ENCODE measurements around the gene CD3E.

The CD3E gene

DNA sequence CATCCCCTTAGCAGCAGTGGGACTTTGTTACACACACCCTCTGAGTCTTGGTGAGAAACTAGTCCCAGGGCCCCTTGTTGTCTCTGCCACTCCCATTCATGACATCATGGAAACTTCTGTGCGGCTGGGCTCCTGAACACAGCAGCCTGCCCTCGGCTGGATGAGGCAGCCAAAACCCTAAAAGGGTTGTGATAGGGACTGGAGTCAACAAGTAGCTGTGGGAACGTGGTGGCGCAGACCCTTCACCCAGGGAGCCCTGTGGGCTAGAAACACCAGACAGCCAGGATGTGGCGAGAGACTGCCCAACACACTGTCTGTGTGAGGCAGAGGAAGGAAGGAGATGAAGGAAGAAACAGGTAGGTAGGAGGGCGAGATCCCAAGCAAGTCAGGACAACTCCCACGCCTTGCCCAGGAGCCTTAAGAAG lies 34.1 kb downstream of the CD3E start:
- H3K27me3 Mint-ChIP-seq = no peaks in the 10 kb centered on the region
- H3K4me1 Mint-ChIP-seq = peaks cover 61% of the 10 kb centered on the region
- peak overlapping the region; percentile 92 for H3K4me3 Mint-ChIP-seq
- peaks cover 27% of the 10 kb centered on the region for H3K36me3 Mint-ChIP-seq
- no peaks in the 10 kb centered on the region for H3K9me3 Mint-ChIP-seq
- H3K27ac Mint-ChIP-seq = peak overlapping the region; percentile 97

DNA sequence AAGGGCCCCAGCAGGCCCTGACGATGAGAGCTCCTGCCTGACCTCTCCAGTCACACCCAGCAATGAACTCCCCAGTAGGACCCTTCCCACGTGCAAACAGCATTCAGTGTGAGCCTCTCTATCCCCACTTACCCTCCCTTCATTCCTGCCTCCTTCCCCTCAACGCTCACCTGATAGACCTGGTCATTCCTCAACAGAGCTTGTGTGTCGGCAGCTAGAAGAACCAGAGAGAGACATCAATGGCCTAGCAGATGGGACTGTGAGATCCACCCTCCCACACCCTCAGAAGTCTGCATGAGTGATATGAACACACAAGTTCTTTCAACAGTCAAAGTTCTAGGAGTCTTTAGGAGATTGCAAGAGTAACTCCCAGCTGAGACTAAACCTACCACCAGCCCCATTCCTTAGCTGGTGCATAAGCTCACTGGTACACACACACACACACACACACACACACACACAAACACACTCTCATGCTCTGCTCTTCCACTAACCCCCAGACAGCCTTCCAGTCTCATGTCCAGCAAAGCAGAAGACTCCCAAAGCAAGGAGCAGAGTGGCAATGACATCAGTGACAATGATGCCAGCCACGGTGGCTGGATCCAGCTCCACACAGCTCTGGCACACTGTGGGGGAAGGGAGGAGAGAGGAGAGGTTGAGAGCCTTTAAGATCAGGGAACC lies 34.9 kb downstream of the CD3E start:
- H3K4me1 Mint-ChIP-seq = peaks cover 58% of the 10 kb centered on the region
- peaks cover 27% of the 10 kb centered on the region for H3K36me3 Mint-ChIP-seq
- no peaks in the 10 kb centered on the region for H3K27me3 Mint-ChIP-seq
- peak overlapping the region; percentile 92 for H3K4me3 Mint-ChIP-seq
- H3K9me3 Mint-ChIP-seq = no peaks in the 10 kb centered on the region
- peak overlapping the region; percentile 97 for H3K27ac Mint-ChIP-seq

DNA sequence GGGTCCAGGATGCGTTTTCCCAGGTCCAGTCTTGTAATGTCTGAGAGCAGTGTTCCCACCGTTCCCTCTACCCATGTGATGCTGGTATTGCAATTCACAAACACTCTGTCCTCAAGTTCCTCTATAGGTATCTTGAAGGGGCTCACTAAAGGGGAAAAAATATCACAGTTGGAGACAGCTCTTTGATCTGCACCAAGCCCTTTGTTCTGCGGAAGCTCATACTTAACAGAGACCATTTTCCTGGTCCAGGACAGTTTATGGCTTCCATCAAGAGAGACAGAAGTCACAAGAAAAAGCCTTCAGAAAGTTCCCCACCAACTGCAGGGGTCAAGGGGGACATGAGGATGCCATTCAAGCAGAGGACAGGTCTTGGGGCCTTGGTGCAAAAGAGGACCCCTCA lies 35.9 kb downstream of the CD3E start:
- Mint-ChIP-seq H3K9me3 (no peaks in the 10 kb centered on the region), H3K27me3 (no peaks in the 10 kb centered on the region), H3K36me3 (peaks cover 29% of the 10 kb centered on the region), H3K4me3 (peak overlapping the region; percentile 92), H3K27ac (peak overlapping the region; percentile 97), H3K4me1 (peaks cover 58% of the 10 kb centered on the region)

DNA sequence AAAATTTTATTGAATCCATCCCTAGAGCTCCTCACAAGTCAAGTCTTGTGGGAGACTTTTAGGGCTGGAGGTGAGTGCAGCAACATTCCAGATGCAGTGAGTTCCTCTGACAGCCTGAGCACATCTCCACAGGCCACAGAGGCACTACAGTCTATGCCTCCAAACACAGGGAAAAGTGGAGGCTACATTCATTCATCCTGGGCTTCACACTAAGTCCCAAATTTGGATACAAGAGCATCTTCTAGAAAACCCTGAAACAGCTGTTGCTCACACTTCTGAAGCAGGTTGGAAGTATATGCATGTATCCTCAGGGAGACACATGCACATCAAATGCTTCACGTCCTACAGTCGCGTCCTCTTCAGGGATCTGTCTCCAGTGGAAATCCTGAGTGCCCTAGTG lies 36.7 kb downstream of the CD3E start:
- peak overlapping the region; percentile 92 for H3K4me3 Mint-ChIP-seq
- H3K36me3 Mint-ChIP-seq = peaks cover 32% of the 10 kb centered on the region
- H3K4me1 Mint-ChIP-seq = peaks cover 60% of the 10 kb centered on the region
- peak overlapping the region; percentile 97 for H3K27ac Mint-ChIP-seq
- no peaks in the 10 kb centered on the region for H3K9me3 Mint-ChIP-seq
- H3K27me3 Mint-ChIP-seq = no peaks in the 10 kb centered on the region

DNA sequence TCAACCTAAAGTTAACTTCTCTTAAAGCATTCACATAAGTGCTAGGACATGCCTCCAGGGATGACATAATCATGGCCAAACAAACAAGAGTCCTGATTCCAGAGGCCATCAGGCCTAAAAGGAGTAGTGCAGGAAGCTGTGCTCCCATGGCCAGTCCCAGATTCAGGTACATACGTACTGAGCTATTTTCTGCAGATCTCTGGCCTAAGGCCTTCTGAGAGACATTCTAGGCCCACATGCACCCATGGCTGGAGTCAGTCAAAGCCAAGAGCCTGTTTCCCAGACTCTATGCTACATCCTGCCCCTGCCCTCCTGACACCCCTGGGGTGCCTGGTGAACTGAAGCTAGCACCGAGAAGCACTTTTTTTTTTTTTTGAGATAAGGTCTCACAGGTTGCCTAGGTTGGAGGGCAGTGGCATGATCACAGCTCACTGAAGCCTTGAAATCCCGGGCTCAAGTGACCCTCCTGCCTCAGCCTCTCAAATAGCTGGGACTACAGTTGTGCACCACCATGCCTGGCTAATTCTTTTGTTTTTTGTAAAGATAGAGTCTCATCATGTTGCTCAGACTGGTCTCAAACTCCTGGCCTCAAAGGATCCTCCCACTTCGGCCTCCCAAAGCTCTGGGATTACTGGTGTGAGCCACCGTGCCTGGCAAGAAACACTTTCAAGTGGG lies 37.4 kb downstream of the CD3E start:
- Mint-ChIP-seq H3K4me3 (peak overlapping the region; percentile 92), H3K27ac (peak overlapping the region; percentile 97), H3K9me3 (no peaks in the 10 kb centered on the region), H3K36me3 (peaks cover 30% of the 10 kb centered on the region), H3K4me1 (peaks cover 60% of the 10 kb centered on the region), H3K27me3 (no peaks in the 10 kb centered on the region)

DNA sequence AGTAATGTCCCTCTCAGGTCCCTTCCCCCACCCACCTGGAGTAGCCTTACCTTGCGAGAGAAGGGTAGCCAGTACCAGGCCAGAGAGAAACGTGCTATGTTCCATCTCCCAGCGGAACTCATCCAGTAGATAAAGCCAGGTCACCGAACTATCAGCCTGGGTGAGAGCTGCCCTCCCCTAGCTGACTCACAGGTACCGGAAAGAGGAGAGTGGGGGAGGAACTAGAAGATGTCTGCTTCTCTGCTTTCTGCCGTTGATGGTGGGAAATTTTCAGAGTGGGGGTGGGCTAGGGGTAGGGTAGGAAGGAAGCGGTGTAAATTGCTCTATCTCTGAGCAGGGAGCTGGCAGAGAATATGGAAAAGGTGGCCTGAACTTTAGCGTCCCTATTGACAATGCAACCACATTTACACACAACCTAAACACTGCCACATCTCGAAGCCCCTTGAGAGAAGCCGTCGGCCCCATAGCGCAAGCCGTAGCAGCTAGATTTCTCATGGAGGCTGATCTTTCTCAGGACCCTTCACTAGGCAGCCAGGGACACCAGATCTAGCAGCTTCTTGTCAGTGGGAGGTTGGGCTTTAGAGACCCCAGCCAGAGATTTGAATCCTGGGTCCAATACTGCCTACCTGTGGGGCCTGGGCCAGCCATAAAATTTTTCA lies 38.1 kb downstream of the CD3E start, which contains the start of gene CD3D:
TSS of gene CD3D (minus strand) at position 203 of the 659 bp plus-strand sequence. CDS start at position 105, 98 bp downstream.
- H3K27ac Mint-ChIP-seq = peak within 1 kb of the TSS; percentile 97
- peak within 1 kb of the TSS; percentile 92 for H3K4me3 Mint-ChIP-seq
- H3K4me1 Mint-ChIP-seq = peaks cover 66% of the 10 kb centered on the region

DNA sequence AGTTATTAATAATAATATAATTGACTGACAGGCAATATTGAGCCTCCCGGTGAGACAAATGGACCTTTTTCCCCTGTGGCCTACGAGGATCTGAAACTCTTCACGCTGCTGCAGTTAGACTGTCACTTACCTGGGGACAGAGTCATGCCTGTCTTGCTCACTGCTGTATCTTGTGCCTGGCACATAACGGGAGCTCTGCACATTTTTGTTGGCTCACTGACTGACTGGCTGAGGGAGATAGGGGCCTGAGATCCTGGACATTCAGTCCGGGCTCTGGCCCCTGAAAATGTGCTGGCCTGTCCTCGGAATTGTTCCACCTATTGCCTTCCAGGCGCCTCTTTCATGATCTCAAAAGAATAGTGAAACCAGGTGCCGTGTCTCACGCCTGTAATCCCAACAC lies 38.7 kb downstream of the CD3E start:
- Mint-ChIP-seq H3K27ac (peak overlapping the region; percentile 97), H3K9me3 (no peaks in the 10 kb centered on the region), H3K36me3 (peaks cover 31% of the 10 kb centered on the region), H3K4me3 (peak overlapping the region; percentile 92), H3K4me1 (peaks cover 66% of the 10 kb centered on the region), H3K27me3 (no peaks in the 10 kb centered on the region)

More for the DNA sequence above, 38.1 kb downstream of the CD3E start, which contains the start of gene CD3D:
- Mint-ChIP-seq H3K27me3 (no peaks in the 10 kb centered on the region), H3K36me3 (peaks cover 31% of the 10 kb centered on the region), H3K9me3 (no peaks in the 10 kb centered on the region)

DNA sequence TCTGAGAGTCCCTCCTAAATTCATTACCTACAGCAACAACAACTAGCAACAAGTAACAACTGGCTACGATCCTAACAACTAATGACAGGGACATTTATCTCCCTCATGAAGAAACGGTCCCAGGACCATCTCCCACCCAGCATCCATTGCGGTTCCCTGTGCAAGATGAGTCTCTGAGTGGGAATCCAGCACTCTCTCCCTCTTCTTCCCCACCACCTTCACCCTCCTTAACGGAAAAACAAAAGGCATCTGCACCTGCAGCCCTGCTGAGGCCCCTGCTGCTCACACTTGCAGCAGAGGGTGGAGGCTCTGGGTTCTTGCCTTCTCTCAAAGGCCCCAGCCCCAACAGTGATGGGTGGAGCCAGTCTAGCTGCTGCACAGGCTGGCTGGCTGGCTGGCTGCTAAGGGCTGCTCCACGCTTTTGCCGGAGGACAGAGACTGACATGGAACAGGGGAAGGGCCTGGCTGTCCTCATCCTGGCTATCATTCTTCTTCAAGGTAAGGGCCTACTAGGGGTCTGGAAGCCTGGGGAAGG lies 39.5 kb downstream of the CD3E start, which contains the start of gene CD3G:
TSS of gene CD3G (plus strand) at position 364 of the 535 bp plus-strand sequence. CDS start at position 444, 80 bp downstream.
- Mint-ChIP-seq H3K4me3 (peak within 1 kb of the TSS; percentile 92), H3K27me3 (no peaks in the 10 kb centered on the region), H3K36me3 (peaks cover 26% of the 10 kb centered on the region), H3K9me3 (no peaks in the 10 kb centered on the region), H3K27ac (peak within 1 kb of the TSS; percentile 97), H3K4me1 (peaks cover 68% of the 10 kb centered on the region)

DNA sequence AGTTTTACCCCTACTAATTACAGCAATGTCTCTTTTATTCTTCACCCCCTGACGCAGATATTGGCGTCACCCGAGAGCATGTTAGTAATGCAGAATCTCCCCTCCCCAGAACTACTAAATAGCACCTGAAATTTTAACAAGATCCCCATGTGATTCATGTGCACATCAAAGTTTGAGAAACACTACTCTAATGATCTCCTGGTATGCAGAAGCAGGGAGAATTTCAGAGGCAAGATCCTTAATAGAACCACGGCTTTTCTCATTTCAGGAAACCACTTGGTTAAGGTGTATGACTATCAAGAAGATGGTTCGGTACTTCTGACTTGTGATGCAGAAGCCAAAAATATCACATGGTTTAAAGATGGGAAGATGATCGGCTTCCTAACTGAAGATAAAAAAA lies 44.9 kb downstream of the CD3E start:
- Mint-ChIP-seq H3K4me1 (peaks cover 68% of the 10 kb centered on the region), H3K27ac (peak overlapping the region; percentile 92), H3K36me3 (peaks cover 15% of the 10 kb centered on the region), H3K27me3 (no peaks in the 10 kb centered on the region), H3K4me3 (peak overlapping the region; percentile 3), H3K9me3 (no peaks in the 10 kb centered on the region)

DNA sequence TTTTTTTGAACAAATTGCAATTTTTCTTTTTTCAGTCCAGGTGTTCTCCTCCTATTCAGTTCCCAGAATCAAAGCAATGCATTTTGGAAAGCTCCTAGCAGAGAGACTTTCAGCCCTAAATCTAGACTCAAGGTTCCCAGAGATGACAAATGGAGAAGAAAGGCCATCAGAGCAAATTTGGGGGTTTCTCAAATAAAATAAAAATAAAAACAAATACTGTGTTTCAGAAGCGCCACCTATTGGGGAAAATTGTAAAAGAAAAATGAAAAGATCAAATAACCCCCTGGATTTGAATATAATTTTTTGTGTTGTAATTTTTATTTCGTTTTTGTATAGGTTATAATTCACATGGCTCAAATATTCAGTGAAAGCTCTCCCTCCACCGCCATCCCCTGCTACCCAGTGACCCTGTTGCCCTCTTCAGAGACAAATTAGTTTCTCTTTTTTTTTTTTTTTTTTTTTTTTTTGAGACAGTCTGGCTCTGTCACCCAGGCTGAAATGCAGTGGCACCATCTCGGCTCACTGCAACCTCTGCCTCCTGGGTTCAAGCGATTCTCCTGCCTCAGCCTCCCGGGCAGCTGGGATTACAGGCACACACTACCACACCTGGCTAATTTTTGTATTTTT lies 48.7 kb downstream of the CD3E start:
- H3K36me3 Mint-ChIP-seq = peaks cover 7% of the 10 kb centered on the region
- H3K27me3 Mint-ChIP-seq = no peaks in the 10 kb centered on the region
- H3K4me1 Mint-ChIP-seq = peaks cover 39% of the 10 kb centered on the region
- no peak overlapping the region for H3K4me3 Mint-ChIP-seq
- peak overlapping the region; percentile 76 for H3K27ac Mint-ChIP-seq
- no peaks in the 10 kb centered on the region for H3K9me3 Mint-ChIP-seq

DNA sequence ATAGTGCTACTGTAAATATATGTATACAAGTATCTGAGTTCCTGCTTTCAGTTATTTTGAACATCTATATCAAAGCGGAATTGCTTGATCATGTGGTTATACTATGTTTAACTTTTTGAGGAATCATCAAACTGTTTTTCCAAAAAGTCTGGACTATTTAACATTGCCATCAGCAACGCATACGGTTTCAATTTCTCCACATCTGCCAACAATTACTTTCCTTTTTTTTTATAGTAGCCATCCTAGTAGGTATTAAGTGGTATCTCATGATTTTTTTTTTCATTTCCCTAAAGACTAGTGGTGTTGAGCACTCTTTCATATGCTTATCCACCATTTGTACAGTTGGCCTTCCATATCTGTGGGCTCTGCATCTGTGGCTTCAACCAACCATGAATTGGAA lies 53.5 kb downstream of the CD3E start:
- H3K27me3 Mint-ChIP-seq = no peaks in the 10 kb centered on the region
- peak overlapping the region; percentile 89 for H3K27ac Mint-ChIP-seq
- no peaks in the 10 kb centered on the region for H3K9me3 Mint-ChIP-seq
- peaks cover 52% of the 10 kb centered on the region for H3K4me1 Mint-ChIP-seq
- H3K36me3 Mint-ChIP-seq = peaks cover 4% of the 10 kb centered on the region
- H3K4me3 Mint-ChIP-seq = no peak overlapping the region

DNA sequence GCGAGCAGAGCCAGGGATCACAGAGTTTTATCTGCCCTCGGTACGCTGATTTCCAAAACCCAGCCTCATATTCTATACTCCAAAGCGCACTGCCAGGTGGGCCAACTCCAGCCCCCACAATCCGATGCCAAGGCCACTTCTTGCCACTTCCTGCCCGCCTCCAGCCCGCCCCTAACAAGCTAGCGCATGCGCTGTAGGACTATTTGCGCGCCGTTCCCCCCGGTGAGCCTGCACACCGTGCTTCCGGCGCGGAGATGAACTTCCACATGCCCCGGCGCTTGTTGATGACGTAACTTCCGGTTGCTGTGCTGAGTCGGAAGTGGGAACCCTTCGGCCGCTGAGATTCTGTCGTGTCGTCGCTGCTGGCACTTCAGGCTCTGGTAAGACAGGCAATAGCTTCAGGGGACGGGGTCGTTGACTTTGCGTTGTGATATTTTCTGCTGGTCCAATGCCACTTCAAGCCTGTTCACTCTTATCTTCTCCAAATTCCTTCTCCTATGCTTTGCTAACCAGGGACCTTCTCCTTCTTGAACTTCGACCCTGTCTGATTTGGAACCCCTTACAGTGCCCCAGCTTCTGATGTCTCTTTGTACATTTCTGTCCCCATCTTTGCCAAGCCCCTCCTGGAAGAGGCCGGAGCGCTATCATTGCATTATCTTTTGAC lies 54.9 kb downstream of the CD3E start, which contains the start of gene UBE4A:
TSS of gene UBE4A (plus strand) at position 306 of the 664 bp plus-strand sequence. CDS start 5,481 bp downstream, outside the sequence.
- Mint-ChIP-seq H3K4me1 (peaks cover 51% of the 10 kb centered on the region), H3K27me3 (no peaks in the 10 kb centered on the region), H3K27ac (peak within 1 kb of the TSS; percentile 97), H3K9me3 (no peaks in the 10 kb centered on the region), H3K4me3 (peak within 1 kb of the TSS; percentile 100), H3K36me3 (peaks cover 6% of the 10 kb centered on the region)

DNA sequence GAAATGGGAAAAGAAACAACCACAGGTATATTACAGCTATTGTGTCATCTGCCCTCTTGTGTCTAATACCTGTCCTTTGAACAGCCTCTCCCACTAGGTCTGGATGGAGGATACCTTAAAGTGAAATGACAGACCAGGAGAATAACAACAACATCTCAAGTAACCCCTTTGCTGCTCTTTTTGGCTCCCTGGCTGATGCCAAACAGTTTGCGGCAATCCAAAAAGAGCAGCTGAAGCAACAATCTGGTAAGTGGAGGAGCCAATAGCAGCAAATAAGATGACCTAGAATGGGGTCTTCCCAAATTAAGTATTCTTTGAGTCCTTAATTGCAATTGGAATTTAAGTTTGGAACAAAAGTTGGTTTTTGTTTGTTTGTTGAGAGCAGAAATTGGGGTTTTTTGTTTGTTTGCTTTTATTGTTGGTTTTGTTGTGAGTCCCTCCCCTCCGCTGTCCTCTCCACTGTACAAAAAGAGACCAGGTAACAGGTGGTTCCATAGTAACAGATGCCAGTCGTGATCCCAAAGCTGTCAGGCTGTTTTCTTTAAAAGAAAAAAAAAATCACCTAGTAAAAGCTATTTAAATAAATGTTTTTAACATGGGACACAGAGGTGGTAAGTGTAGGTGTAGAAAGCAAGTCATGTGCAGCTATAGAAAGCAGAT lies 60.6 kb downstream of the CD3E start:
- Mint-ChIP-seq H3K27me3 (no peaks in the 10 kb centered on the region), H3K9me3 (no peaks in the 10 kb centered on the region), H3K4me1 (peaks cover 47% of the 10 kb centered on the region), H3K4me3 (no peak overlapping the region), H3K36me3 (peaks cover 13% of the 10 kb centered on the region), H3K27ac (peak overlapping the region; percentile 17)

Measured in activated naive CD4-positive, alpha-beta T cell treated with anti-CD3 and anti-CD28 coated beads, Interleukin-2, amount 50 U/mL, for 24 hours (primary cell).